ENCODE measurements around the gene SEPTIN5. TPM values are rescaled to one million over a fixed set of nuclear protein-coding genes. Genes with fewer than 3 reads are reported as not detected.
A peak's percentile ranks its signal among the peaks of the same experiment; 100 is the strongest.

Gene SEPTIN5
- total and polyA plus RNA-seq, 9 of the 15 experiments (the other 6 are each of a cell fraction or from before 2014, with no cell fraction given) = 0.03 to 195 (median 119) TPM

- TF ChIP-seq ZC3H4 (CRISPR knock-in tag; IDR thresholded peaks at IDR 0.05; ENCODE audit: borderline replicate concordance) (no peak), E2F8 (IDR thresholded peaks at IDR 0.05; ENCODE audit: low read depth, partially characterized antibody) (peak; percentile 85), IRF9 (tag; IDR thresholded peaks at IDR 0.05) (0 out of 2 replicates have a peak, but pooled peaks have one; percentile 10), ZNF311 (CRISPR knock-in tag; IDR thresholded peaks at IDR 0.05) (0 out of 2 replicates have a peak, but pooled peaks have one; percentile 60), ARNT (IDR thresholded peaks at IDR 0.05) (peak in 1 of 2 experiments; percentile 94; a peak in 2 of 4 replicates), LARP7 (IDR thresholded peaks at IDR 0.05) (peak; percentile 100), MNT (conservative IDR thresholded peaks at IDR 0.05) (no peak; a peak in 1 of 4 replicates), ETS1 (conservative IDR thresholded peaks at IDR 0.05; ENCODE audit: control insufficient read depth, low read depth, low read length) (0 out of 2 replicates have a peak, but pooled peaks have one; percentile 13), MLX (CRISPR knock-in tag; conservative IDR thresholded peaks at IDR 0.05) (no peak), MXI1 (IDR thresholded peaks at IDR 0.05; ENCODE audit: low read depth, low read length) (peak; percentile 30; the same call in 1 of the 2 replicates), CREB1 (IDR thresholded peaks at IDR 0.05) (0 out of 2 replicates have a peak, but pooled peaks have one; percentile 8), CREB1 (CRISPR knock-in tag; IDR thresholded peaks at IDR 0.05) (no peak), ZBTB2 (IDR thresholded peaks at IDR 0.05) (peak; percentile 89), OTX1 (CRISPR knock-in tag; IDR thresholded peaks at IDR 0.05) (peak; percentile 74; the same call in 1 of the 2 replicates), ZNF316 (IDR thresholded peaks at IDR 0.05) (peak; percentile 41; the same call in 1 of the 2 replicates), MTA2 (IDR thresholded peaks at IDR 0.05; ENCODE audit: low read depth) (peak; percentile 64), CSDE1 (IDR thresholded peaks at IDR 0.05) (peak in 1 of 2 experiments; percentile 90; a peak in 2 of 4 replicates), TRIM24 (IDR thresholded peaks at IDR 0.05) (peak in 1 of 2 experiments; percentile 50; a peak in 3 of 4 replicates)
Observed at GRCh38 chr22:19760058-19760950, 46.0 kb downstream of the SEPTIN5 start, which contains the start of gene TBX1 (continued).
